DOHH2 (cell line): Measurements from ENCODE around the gene GGCT.
A peak's percentile ranks its signal among the peaks of the same experiment; 100 is the strongest.

ENCODE experiments used
- CTCF ChIP-seq: fragments of 200-600 bp; sonication (generic); IDR thresholded peaks from one replicate; pipeline ENCODE4 v1.5.1; 2014; ENCODE audit warnings: antibody characterized with exemption, mild to moderate bottlenecking, low read depth, low read length; ENCODE audit not compliant: poor library complexity, severe bottlenecking
- EZH2phosphoT487 ChIP-seq: fragments of 200-600 bp; sonication (generic); IDR thresholded peaks from 2 replicates; pipeline ENCODE4 v1.6.1; 2017; ENCODE audit warnings: borderline replicate concordance, mild to moderate bottlenecking, antibody characterized with exemption, low read length, moderate library complexity, mixed read lengths

GRCh38 chr7:30505174-30505697, 607 bp upstream of the GGCT start:
- TF ChIP-seq CTCF = peak; percentile 28
- TF ChIP-seq EZH2phosphoT487 = no peak
